Thyroid gland (tissue), 4 donors: ENCODE results near the gene SSX2IP.

Source experiments
- POLR2A ChIP-seq, 2 donors: fragments of 450-650 bp; IDR thresholded peaks; one replicate each; pipeline ENCODE4 v1.6.1; 2017; ENCODE audit warnings: antibody characterized with exemption in 2 of 2, mild to moderate bottlenecking in 2 of 2, moderate library complexity in 1 of 2
- TF ChIP-seq, protein P1 (sequence below), 6 experiments: fragments of 200-600 bp in 3 of 6; fragments of 450-650 bp in 3 of 6; sonication (generic) in 3 of 6; IDR thresholded peaks; one replicate each; pipeline ENCODE4 v1.5.1; 2016 to 2019; ENCODE audit warnings: antibody characterized with exemption in 6 of 6, mild to moderate bottlenecking in 2 of 6, inconsistent platforms in 1 of 6, moderate library complexity in 1 of 6

DNA sequence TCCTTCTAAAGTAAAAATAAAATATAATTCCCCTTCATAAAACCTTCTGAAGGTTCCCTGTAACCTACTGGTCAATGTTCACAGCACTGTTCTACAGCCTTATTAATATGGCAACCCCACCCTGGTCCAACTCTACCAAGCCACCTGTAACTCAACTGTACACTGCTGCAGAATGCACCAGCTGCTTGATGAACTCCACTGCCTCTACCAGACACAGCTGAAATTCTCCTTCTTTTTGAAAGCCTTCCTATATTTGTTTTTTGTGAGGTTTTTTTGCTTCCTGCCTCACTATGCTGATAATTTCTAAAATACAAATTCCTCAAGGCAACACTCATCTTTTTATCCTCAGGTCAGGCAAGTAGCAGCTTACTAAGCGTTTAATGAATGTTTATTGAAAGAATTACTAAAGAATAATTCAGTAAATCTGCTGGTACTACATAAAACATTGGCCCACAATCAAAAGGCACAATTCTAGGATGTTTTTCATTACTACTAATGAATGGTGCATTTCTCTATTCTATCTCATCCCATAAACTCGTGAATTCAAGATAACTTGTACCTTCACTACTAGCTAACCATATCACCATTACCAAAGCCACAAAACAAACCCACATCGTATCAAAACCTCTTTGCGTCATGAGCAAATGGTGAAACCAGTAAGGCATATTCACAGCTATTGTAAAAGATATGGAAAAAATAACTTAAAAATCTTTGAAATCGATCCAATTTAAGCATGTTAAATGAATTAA, 2.4 kb downstream of the SSX2IP start:
- TF ChIP-seq, protein P1, sequence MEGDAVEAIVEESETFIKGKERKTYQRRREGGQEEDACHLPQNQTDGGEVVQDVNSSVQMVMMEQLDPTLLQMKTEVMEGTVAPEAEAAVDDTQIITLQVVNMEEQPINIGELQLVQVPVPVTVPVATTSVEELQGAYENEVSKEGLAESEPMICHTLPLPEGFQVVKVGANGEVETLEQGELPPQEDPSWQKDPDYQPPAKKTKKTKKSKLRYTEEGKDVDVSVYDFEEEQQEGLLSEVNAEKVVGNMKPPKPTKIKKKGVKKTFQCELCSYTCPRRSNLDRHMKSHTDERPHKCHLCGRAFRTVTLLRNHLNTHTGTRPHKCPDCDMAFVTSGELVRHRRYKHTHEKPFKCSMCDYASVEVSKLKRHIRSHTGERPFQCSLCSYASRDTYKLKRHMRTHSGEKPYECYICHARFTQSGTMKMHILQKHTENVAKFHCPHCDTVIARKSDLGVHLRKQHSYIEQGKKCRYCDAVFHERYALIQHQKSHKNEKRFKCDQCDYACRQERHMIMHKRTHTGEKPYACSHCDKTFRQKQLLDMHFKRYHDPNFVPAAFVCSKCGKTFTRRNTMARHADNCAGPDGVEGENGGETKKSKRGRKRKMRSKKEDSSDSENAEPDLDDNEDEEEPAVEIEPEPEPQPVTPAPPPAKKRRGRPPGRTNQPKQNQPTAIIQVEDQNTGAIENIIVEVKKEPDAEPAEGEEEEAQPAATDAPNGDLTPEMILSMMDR (IDR thresholded peaks at IDR 0.05): no peak
- TF ChIP-seq POLR2A (IDR thresholded peaks at IDR 0.05): no peak
